GM12892 (cell line): ENCODE results near the gene FLNA.
"Not testable (repeated sequence)": the region's sequence is repeated elsewhere in the genome, so short reads cannot be mapped to it uniquely, and the experiment has no call there.

ENCODE experiments used
- DNase-seq: peaks from one replicate; pipeline ENCODE4 v3.0.0; 2011; ENCODE audit not compliant: insufficient read length
- FAIRE-seq: peaks from 2 replicates; lab custom pipeline; 2011; peaks lifted over from hg19 to GRCh38; lab: Jason Lieb, UNC
- POLR2A ChIP-seq: IDR thresholded peaks from 2 replicates; pipeline ENCODE4 v1.6.1; 2011; ENCODE audit warnings: low read depth, low read length, control low read depth
- POLR2AphosphoS5 ChIP-seq: IDR thresholded peaks from 2 replicates; pipeline ENCODE4 v1.6.1; 2011; ENCODE audit warnings: low read depth, low read length, control low read depth
- TAF1 ChIP-seq: IDR thresholded peaks from 2 replicates; pipeline ENCODE4 v1.6.1; 2011; ENCODE audit warnings: low read depth, mild to moderate bottlenecking, control low read depth, low read length, borderline replicate concordance

Gene FLNA

DNA sequence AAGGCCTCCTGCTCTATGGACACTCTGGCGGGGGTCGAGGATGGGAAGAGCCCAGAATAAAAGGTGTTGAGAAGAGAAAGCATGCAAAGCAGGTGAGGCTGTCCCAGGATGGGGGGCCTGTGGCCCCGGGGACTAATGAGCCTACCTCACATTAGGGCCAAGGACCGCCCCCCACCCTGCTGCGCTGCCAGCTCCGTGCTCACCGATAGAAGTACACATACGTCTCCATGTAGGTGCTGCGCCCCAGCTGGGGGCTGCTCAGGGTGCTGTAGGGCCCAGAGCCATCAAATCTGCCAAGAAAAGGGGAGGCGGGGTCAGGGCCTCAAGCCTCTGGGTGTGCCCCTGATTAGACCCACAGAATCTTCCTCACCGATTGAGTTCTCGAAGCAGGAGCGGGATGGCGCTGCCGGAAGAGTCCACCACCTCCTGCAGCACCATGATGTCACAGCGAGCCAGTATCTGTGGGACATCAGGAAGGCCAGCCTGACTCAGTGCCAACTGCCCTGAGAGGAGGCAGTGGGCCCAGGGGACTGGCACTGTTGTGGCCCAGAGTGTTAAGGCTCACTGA lies 30.3 kb upstream of the FLNA start:
- DNase-seq (no peak), FAIRE-seq (no peak)
- TF ChIP-seq POLR2A = no peak
- TF ChIP-seq POLR2AphosphoS5 = no peak
- TF ChIP-seq TAF1 = no peak

- TF ChIP-seq POLR2AphosphoS5 (no peak), TAF1 (no peak), POLR2A (no peak)
- DNase-seq (no peak), FAIRE-seq (no peak)
Measured at GRCh38 chrX:154403858-154404257, 29.4 kb upstream of the FLNA start.

DNA sequence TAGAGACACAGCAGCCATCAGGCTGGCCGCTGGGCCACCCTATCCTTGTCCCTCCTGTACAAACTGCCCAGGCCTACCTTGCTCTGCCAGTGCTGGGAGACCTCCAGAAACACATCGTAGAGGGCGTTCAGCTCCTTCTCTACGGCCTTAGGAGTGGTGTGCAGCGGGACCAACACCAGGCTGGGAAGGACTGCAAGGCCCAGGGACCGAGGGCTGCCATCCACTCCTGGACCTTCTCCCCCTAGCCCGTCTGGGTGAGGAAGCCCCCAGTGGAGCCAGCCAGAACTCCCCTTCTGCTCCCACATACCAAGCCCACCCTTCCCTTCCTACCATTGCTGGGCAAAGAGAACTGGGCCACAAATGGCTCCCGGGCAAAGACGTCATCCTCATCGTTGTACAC lies 28.8 kb upstream of the FLNA start:
- no peak for TF ChIP-seq POLR2A
- TF ChIP-seq POLR2AphosphoS5 = no peak
- DNase-seq (no peak), FAIRE-seq (no peak)

- no peak for FAIRE-seq
- DNase-seq = no peak
- TF ChIP-seq POLR2AphosphoS5 (no peak), POLR2A (no peak), TAF1 (no peak)
Measured at GRCh38 chrX:154402622-154403127, 28.2 kb upstream of the FLNA start.

GRCh38 chrX:154401918-154402621 lies 27.6 kb upstream of the FLNA start:
- FAIRE-seq (no peak), DNase-seq (no peak)
- TF ChIP-seq POLR2A = no peak
- TF ChIP-seq POLR2AphosphoS5 = no peak
- TF ChIP-seq TAF1 = no peak

DNA sequence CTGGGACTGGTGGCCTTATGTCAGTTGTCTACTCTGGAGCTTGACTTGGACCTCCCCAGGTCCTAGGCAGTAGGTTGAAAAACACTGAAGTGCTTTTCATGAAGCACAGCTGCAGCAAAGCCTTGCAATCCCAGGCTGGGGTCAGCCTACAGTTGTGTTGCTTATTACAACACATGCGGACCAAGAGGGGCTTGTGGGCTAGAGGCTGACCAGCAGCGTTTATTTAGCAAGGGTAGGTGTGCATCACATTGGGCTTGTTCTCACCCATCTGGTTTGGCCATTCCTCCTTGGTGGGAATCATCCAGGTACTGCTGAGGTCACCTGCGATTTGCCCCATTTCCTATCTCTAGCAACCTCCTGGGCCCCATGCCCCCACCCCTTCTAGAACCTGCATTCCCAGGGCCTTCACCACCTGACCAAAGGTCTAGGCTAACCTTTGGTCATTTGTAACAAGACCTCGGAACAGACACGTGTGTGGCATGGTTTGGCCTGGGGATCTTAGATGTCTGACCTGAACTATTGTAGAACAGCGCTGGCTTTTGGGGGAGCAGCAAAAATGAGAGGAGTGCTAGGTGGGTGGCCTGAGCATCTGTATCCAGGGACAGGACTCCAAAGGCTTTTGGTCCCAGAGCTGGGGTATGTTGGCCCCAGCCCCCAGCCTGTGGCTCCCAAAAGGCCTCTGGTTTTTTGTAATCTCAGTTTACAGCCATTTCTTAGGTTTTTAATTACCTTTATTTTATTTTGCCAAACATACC lies 26.8 kb upstream of the FLNA start:
- 0 out of 2 replicates have a peak, but pooled peaks have one; percentile 38 for TF ChIP-seq TAF1
- TF ChIP-seq POLR2AphosphoS5 = peak; percentile 96
- TF ChIP-seq POLR2A = peak; percentile 96

DNA sequence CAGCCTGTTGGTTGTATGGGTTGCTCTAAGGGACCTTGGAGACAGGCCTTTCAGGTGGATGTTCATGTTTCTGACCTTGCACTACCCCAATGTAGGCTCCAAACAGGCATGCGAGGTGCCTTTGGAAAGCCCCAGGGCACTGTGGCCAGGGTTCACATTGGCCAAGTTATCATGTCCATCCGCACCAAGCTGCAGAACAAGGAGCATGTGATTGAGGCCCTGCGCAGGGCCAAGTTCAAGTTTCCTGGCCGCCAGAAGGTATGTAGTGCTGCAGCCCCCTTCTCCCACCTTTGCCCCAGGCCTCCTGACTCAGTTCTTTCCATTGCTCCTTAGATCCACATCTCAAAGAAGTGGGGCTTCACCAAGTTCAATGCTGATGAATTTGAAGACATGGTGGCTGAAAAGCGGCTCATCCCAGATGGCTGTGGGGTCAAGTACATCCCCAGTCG lies 26.0 kb upstream of the FLNA start:
- FAIRE-seq = peak; percentile 71
- DNase-seq = not testable (repeated sequence)

More for the DNA sequence above, 26.8 kb upstream of the FLNA start:
- DNase-seq = no peak
- peak; percentile 57 for FAIRE-seq

DNA sequence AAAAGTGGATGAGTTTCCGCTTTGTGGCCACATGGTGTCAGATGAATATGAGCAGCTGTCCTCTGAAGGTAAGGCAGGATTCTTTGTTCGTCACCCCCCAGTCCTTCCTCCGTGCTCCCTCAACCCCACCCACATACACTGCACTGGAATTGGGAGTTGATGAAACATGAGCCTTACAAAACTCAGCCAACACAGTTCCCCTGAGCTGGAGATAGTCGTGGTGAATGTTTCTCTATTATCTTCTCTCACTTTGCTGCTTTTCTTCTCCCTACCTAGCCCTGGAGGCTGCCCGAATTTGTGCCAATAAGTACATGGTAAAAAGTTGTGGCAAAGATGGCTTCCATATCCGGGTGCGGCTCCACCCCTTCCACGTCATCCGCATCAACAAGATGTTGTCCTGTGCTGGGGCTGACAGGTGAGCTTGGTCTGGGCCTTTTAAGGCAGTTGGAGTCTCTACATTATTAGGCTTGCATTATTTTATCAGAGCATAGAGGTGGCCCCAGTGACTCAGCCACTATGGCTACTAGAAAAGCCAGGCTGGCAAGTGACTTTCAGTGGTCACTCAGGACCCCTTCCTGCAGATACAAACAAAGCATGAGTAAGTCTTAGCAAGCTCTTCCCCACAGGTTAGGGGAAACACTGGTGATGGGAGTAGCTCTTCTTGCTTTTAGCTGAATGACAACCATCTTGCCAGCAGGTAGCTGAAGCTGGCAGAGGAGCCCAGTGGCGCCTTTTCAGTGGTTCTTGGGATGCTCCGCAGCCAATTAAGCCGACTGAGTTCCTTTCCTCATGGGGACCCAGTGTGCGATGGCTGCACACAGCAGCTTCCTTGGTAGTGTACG lies 25.3 kb upstream of the FLNA start:
- FAIRE-seq = peak; percentile 51
- no peak for DNase-seq
- TF ChIP-seq TAF1 = no peak
- no peak; the same call in 1 of the 2 replicates for TF ChIP-seq POLR2A
- TF ChIP-seq POLR2AphosphoS5 = no peak

- no peak for FAIRE-seq
- no peak for DNase-seq
- TF ChIP-seq POLR2AphosphoS5 (peak; percentile 39; the same call in 1 of the 2 replicates), POLR2A (peak; percentile 30; the same call in 1 of the 2 replicates), TAF1 (0 out of 2 replicates have a peak, but pooled peaks have one; percentile 20)
Measured at GRCh38 chrX:154398668-154399526, 24.5 kb upstream of the FLNA start.

GRCh38 chrX:154397888-154398667 lies 23.6 kb upstream of the FLNA start, which contains the start of gene RPL10:
RPL10 (plus strand) TSS chrX:154398377; CDS start chrX:154398520, 143 bp downstream.
- TF ChIP-seq TAF1 (peak; percentile 99), POLR2AphosphoS5 (peak; percentile 100), POLR2A (peak; percentile 100)
- FAIRE-seq (peak; percentile 94), DNase-seq (peak; percentile 88)
